Erythroblast (primary cell): ENCODE measurements around the gene COL12A1.

Source experiments
- GATA1 ChIP-seq: IDR thresholded peaks from 2 replicates; pipeline ENCODE4 v1.6.1; 2011; ENCODE audit warnings: low read depth, mild to moderate bottlenecking, control low read depth, low read length, moderate library complexity
- POLR2A ChIP-seq: IDR thresholded peaks from 2 replicates; pipeline ENCODE4 v1.6.1; 2011; ENCODE audit warnings: mild to moderate bottlenecking, low read length

DNA sequence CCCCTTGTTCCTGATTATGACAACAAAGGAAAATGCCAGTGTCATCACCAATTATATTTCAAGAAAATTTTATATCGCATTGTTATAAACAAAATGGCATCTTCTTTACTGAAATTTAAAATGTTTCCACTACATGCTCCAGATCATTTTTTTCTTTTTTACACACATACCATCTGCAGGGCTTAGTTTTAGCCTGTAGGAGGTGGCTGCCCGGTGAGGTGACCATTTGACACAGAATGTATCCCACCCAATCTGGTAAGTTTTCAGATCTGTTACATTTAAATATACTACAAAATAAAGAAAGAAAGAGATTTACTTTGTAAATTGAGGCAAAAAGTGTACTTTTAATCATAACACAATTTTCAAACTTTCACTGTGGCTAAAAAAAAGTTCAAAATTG, 81.8 kb downstream of the COL12A1 start:
- TF ChIP-seq POLR2A (no peak), GATA1 (no peak)
